Smooth muscle cell (in vitro differentiated cells): ENCODE data around the gene C5orf63. TPM values are rescaled to one million over a fixed set of nuclear protein-coding genes. Genes with fewer than 3 reads are reported as not detected.

Experiments
- DNase-seq: peaks from one replicate; lab custom pipeline; 2025; ENCODE audit not compliant: unreplicated experiment; lab: John Stamatoyannopoulos, UW
- H2AFZ ChIP-seq: fragments of 200-600 bp; sonication (generic); 2 replicates; pipeline ENCODE4 v1.6.0; 2016; ENCODE audit warnings: antibody characterized with exemption, low read depth, mild to moderate bottlenecking
- H3F3A ChIP-seq: fragments of 200-600 bp; sonication (generic); 2 replicates; pipeline ENCODE4 v1.6.0; 2017; ENCODE audit warnings: antibody characterized with exemption, low read depth
- H3K27ac ChIP-seq: fragments of 200-600 bp; sonication (generic); 2 replicates; pipeline ENCODE4 v1.5.1; 2016; ENCODE audit warnings: low read depth, mild to moderate bottlenecking
- H3K27me3 ChIP-seq: fragments of 200-600 bp; sonication (generic); 2 replicates; pipeline ENCODE4 v1.6.1; 2016; ENCODE audit warnings: low read depth, mild to moderate bottlenecking
- H3K36me3 ChIP-seq: fragments of 200-600 bp; sonication (generic); 2 replicates; pipeline ENCODE4 v1.5.1; 2016; ENCODE audit warnings: low read depth
- H3K4me1 ChIP-seq: fragments of 200-600 bp; sonication (generic); 2 replicates; pipeline ENCODE4 v1.5.1; 2016; ENCODE audit warnings: low read depth
- H3K4me2 ChIP-seq: fragments of 200-600 bp; sonication (generic); 2 replicates; pipeline ENCODE4 v1.6.0; 2016; ENCODE audit warnings: mild to moderate bottlenecking
- H3K4me3 ChIP-seq: fragments of 200-600 bp; sonication (generic); 2 replicates; pipeline ENCODE4 v1.5.1; 2016; ENCODE audit warnings: mild to moderate bottlenecking
- H3K79me2 ChIP-seq: fragments of 200-600 bp; sonication (generic); 2 replicates; pipeline ENCODE4 v1.6.0; 2016; ENCODE audit warnings: low read depth, mild to moderate bottlenecking
- H3K9ac ChIP-seq: fragments of 200-600 bp; sonication (generic); 2 replicates; pipeline ENCODE4 v1.6.0; 2016; ENCODE audit warnings: low read depth
- H3K9me3 ChIP-seq: fragments of 200-600 bp; sonication (generic); replicated peaks from 2 replicates; pipeline ENCODE4 v1.5.1; 2016; ENCODE audit warnings: low read depth
- H4K20me1 ChIP-seq: fragments of 200-600 bp; sonication (generic); 2 replicates; pipeline ENCODE4 v1.6.0; 2016; ENCODE audit warnings: low read depth
- WGBS: methylation state at CpG from one replicate; pipeline ENCODE4 v1.1.7; 2016; ENCODE audit warnings: low lambda C conversion rate; 5-methylcytosine and 5-hydroxymethylcytosine counted together
- polyA plus RNA-seq: library from polyadenylated mRNA; unstranded; fragments of >200 nt; fragmentation: Nextera tagmentation; extraction: Ambion mirVana; gene quantifications from 2 replicates; pipeline ENCODE4 v1.2.1, GENCODE V29; 2016
- total RNA-seq: library from RNA; depleted of rRNA; stranded (reverse); fragments of >200 nt; gene quantifications from 2 replicates; pipeline ENCODE4 v1.2.3, GENCODE V29; 2014
- TF ChIP-seq, protein P1 (sequence below): fragments of 200-600 bp; sonication (generic); IDR thresholded peaks from 2 replicates; pipeline ENCODE4 v1.5.1; 2017; ENCODE audit warnings: borderline replicate concordance, mild to moderate bottlenecking, antibody characterized with exemption; ENCODE audit not compliant: insufficient read depth, poor library complexity, severe bottlenecking

Gene C5orf63
- total and polyA plus RNA-seq, 2 experiments from 2014 or later, result 2.1 TPM; not detected in 1

DNA sequence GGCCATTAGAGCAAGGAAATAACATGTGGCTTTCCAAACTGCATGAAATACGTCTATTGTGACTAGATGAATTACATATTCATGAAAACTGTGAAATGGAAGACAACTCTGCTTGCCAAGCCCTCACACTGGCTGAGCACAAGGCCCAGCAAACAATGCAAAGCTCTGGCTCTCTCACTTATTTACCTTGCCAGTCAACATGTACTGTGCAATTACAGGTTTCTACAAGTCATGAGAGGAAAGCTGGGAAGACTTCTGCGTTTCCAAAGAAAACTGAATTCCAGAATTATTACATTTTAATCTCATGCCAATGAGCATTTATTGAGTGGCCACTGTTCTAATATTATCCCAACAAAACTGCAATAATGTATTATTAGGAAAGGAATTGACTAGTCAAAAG is 12.1 kb upstream of the C5orf63 start:
- Histone ChIP-seq H3K4me3 (no peak overlapping the region), H3F3A (peaks cover 10% of the 10 kb centered on the region), H4K20me1 (no peaks in the 10 kb centered on the region), H3K79me2 (no peaks in the 10 kb centered on the region), H3K9ac (no peak overlapping the region), H3K9me3 (no peaks in the 10 kb centered on the region), H3K27ac (no peak overlapping the region), H2AFZ (no peak overlapping the region), H3K27me3 (no peaks in the 10 kb centered on the region), H3K4me1 (no peaks in the 10 kb centered on the region), H3K36me3 (no peaks in the 10 kb centered on the region), H3K4me2 (no peak overlapping the region)
- no peak for DNase-seq
- 89% methylated on average over 2 of the region's 2 CpGs for WGBS
- TF ChIP-seq, protein P1, sequence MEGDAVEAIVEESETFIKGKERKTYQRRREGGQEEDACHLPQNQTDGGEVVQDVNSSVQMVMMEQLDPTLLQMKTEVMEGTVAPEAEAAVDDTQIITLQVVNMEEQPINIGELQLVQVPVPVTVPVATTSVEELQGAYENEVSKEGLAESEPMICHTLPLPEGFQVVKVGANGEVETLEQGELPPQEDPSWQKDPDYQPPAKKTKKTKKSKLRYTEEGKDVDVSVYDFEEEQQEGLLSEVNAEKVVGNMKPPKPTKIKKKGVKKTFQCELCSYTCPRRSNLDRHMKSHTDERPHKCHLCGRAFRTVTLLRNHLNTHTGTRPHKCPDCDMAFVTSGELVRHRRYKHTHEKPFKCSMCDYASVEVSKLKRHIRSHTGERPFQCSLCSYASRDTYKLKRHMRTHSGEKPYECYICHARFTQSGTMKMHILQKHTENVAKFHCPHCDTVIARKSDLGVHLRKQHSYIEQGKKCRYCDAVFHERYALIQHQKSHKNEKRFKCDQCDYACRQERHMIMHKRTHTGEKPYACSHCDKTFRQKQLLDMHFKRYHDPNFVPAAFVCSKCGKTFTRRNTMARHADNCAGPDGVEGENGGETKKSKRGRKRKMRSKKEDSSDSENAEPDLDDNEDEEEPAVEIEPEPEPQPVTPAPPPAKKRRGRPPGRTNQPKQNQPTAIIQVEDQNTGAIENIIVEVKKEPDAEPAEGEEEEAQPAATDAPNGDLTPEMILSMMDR, result no peak

DNA sequence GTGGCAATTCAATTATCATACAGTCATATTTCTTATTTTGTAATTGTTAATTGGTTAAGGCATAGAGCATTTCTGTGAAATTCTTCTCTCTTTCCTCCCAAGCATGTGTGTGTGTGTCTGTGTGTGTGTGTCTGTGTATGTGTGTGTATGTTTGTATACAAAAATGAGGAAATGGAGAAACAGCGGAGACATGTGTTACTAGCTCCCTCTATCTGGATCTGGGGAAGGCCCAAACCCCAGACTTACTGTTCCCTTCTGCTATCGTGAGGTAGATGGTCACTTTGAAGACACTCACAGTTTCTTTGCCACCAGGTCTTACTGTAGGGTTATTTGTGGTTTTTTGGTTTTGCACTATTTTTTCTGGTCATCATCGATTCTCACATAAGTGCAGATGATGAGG is 11.4 kb upstream of the C5orf63 start:
- H4K20me1 ChIP-seq, result no peaks in the 10 kb centered on the region
- H3K4me2 ChIP-seq, result no peak overlapping the region
- H3K27me3 ChIP-seq, result no peaks in the 10 kb centered on the region
- no peaks in the 10 kb centered on the region for H3K9me3 ChIP-seq
- no peak overlapping the region for H2AFZ ChIP-seq
- no peaks in the 10 kb centered on the region for H3K36me3 ChIP-seq
- no peaks in the 10 kb centered on the region for H3K4me1 ChIP-seq
- H3K4me3 ChIP-seq, result no peak overlapping the region
- WGBS, result 89% methylated on average over 3 of the region's 3 CpGs
- no peak overlapping the region for H3K9ac ChIP-seq
- peaks cover 10% of the 10 kb centered on the region for H3F3A ChIP-seq
- no peaks in the 10 kb centered on the region for H3K79me2 ChIP-seq
- no peak overlapping the region for H3K27ac ChIP-seq
- DNase-seq, result no peak
- TF ChIP-seq, protein P1, result no peak

DNA sequence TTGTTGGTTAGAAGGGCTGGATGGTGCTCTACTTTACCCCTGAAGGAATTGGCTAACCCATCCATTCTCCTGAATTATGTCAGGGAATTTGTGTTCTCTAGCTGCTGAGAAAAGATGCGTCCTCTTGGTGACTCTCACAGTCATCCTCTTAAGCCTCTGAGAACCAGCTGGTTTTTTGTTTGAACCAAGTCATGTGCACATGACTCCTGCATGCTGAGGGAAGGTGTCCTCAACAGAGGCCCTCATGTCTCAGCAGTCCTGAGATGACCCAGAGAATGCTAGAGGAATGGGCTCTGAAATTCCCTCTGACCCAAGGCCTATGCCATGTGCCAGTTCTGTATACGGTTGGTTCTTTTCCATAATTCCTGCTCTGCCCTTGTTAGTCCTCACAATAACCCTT is 10.4 kb upstream of the C5orf63 start:
- Histone ChIP-seq H3K4me1 (no peaks in the 10 kb centered on the region), H3F3A (peaks cover 2% of the 10 kb centered on the region), H3K79me2 (no peaks in the 10 kb centered on the region), H3K27ac (no peak overlapping the region), H4K20me1 (no peaks in the 10 kb centered on the region), H3K4me2 (no peak overlapping the region), H3K36me3 (no peaks in the 10 kb centered on the region), H3K27me3 (no peaks in the 10 kb centered on the region), H3K4me3 (no peak overlapping the region), H3K9me3 (no peaks in the 10 kb centered on the region), H2AFZ (no peak overlapping the region), H3K9ac (no peak overlapping the region)
- TF ChIP-seq, protein P1, result no peak
- no peak for DNase-seq
- 88% methylated on average over 2 of the region's 2 CpGs for WGBS

DNA sequence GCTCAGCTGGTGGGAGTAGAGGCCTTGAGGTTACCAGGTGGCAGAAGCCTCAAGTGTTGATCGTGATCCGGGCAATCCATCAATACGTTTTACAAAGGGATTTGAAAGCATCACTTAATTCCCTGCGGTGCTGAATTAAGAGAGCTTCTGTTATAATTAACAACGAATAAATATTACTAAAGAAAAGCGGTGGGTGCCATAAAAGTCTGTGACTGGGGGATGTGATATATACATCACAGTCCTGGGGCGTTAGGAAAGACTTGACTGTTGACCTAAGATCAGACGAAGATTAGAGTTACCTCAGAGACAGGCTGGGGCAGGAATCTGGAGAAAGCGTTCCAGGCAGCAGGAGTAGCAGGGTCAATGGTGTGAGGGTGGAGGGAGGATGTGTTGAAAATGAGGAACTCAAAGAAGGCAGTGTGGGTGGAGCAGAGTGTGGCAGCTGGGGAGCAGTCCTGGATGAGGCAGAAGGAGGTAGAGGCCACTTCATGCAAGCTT is 6.7 kb upstream of the C5orf63 start:
- no peaks in the 10 kb centered on the region for H3K36me3 ChIP-seq
- no peaks in the 10 kb centered on the region for H3K79me2 ChIP-seq
- no peaks in the 10 kb centered on the region for H4K20me1 ChIP-seq
- TF ChIP-seq, protein P1, result no peak
- no peak overlapping the region for H3K9ac ChIP-seq
- no peak overlapping the region for H3K4me2 ChIP-seq
- DNase-seq, result no peak
- no peak overlapping the region for H3K4me3 ChIP-seq
- H3K9me3 ChIP-seq, result no peaks in the 10 kb centered on the region
- no peaks in the 10 kb centered on the region for H3K27me3 ChIP-seq
- no peaks in the 10 kb centered on the region for H3K4me1 ChIP-seq
- WGBS, result 28% methylated on average over 9 of the region's 9 CpGs
- peak overlapping the region; percentile 17 for H2AFZ ChIP-seq
- H3F3A ChIP-seq, result no peaks in the 10 kb centered on the region
- no peak overlapping the region for H3K27ac ChIP-seq
